Loucy (cell line): ENCODE results near the gene CRHR1.

ENCODE experiments used
- H2AFZ ChIP-seq: fragments of 200-600 bp; sonication (generic); 2 replicates; pipeline ENCODE4 v1.6.0; 2016; ENCODE audit warnings: antibody characterized with exemption, mild to moderate bottlenecking, low read length, moderate library complexity
- H3F3A ChIP-seq: fragments of 200-600 bp; 2 replicates; pipeline ENCODE4 v1.6.0; 2016; ENCODE audit warnings: antibody characterized with exemption, low read depth, mild to moderate bottlenecking
- H3K27me3 ChIP-seq: fragments of 200-600 bp; sonication (generic); 2 replicates; pipeline ENCODE4 v1.6.1; 2014; ENCODE audit warnings: low read length, mild to moderate bottlenecking; ENCODE audit not compliant: insufficient read depth, poor library complexity, severe bottlenecking
- H3K36me3 ChIP-seq: fragments of 200-600 bp; sonication (generic); 2 replicates; pipeline ENCODE4 v1.6.1; 2016; ENCODE audit warnings: low read length; ENCODE audit not compliant: insufficient read depth
- H3K4me1 ChIP-seq: fragments of 200-600 bp; sonication (generic); 2 replicates; pipeline ENCODE4 v1.5.1; 2014; ENCODE audit warnings: low read length, mild to moderate bottlenecking; ENCODE audit not compliant: insufficient read depth, poor library complexity, severe bottlenecking
- H3K4me2 ChIP-seq: fragments of 200-600 bp; sonication (generic); 2 replicates; pipeline ENCODE4 v1.6.0; 2014; ENCODE audit warnings: antibody characterized with exemption, low read length, low read depth, mild to moderate bottlenecking; ENCODE audit not compliant: poor library complexity, severe bottlenecking
- H3K4me3 ChIP-seq: fragments of 200-600 bp; sonication (generic); 2 replicates; pipeline ENCODE4 v1.5.1; 2014; ENCODE audit warnings: low read length, mild to moderate bottlenecking, mixed read lengths; ENCODE audit not compliant: poor library complexity, severe bottlenecking
- H3K79me2 ChIP-seq: fragments of 200-600 bp; sonication (generic); 2 replicates; pipeline ENCODE4 v1.6.1; 2014; ENCODE audit warnings: low read length; ENCODE audit not compliant: insufficient read depth
- H3K9ac ChIP-seq: fragments of 200-600 bp; sonication (generic); 2 replicates; pipeline ENCODE4 v1.6.0; 2014; ENCODE audit warnings: mild to moderate bottlenecking, low read depth, low read length, moderate library complexity; ENCODE audit not compliant: poor library complexity, severe bottlenecking
- H3K9me2 ChIP-seq: fragments of 200-600 bp; sonication (generic); replicated peaks from 2 replicates; pipeline ENCODE4 v1.6.1; 2016; ENCODE audit warnings: low read depth, low read length, mixed read lengths
- H3K9me3 ChIP-seq: fragments of 200-600 bp; sonication (generic); 2 replicates; pipeline ENCODE4 v1.6.1; 2014; ENCODE audit warnings: mild to moderate bottlenecking, antibody characterized with exemption, low read length, low read depth; ENCODE audit not compliant: insufficient read depth
- H4K20me1 ChIP-seq: fragments of 200-600 bp; sonication (generic); 2 replicates; pipeline ENCODE4 v1.6.0; 2014; ENCODE audit warnings: antibody characterized with exemption, low read length, mild to moderate bottlenecking; ENCODE audit not compliant: insufficient read depth, poor library complexity, severe bottlenecking
- CTCF ChIP-seq: fragments of 200-600 bp; sonication (generic); conservative IDR thresholded peaks from 2 replicates; pipeline ENCODE4 v1.5.1; 2014; ENCODE audit warnings: mild to moderate bottlenecking, antibody characterized with exemption, low read length
- EZH2phosphoT487 ChIP-seq: fragments of 200-600 bp; IDR thresholded peaks from 2 replicates; pipeline ENCODE4 v1.6.1; 2018; ENCODE audit warnings: antibody characterized with exemption, mild to moderate bottlenecking, moderate library complexity, borderline replicate concordance

CRHR1 gene

GRCh38 chr17:45755050-45755449, 29.1 kb upstream of the CRHR1 start:
- no peaks in the 10 kb centered on the region for H3K9me2 ChIP-seq
- no peaks in the 10 kb centered on the region for H4K20me1 ChIP-seq
- H3K36me3 ChIP-seq, result no peaks in the 10 kb centered on the region
- no peak overlapping the region for H2AFZ ChIP-seq
- H3F3A ChIP-seq, result no peaks in the 10 kb centered on the region
- no peaks in the 10 kb centered on the region for H3K79me2 ChIP-seq
- no peak overlapping the region for H3K4me2 ChIP-seq
- H3K4me1 ChIP-seq, result no peaks in the 10 kb centered on the region
- no peak overlapping the region for H3K9ac ChIP-seq
- H3K27me3 ChIP-seq, result no peaks in the 10 kb centered on the region
- no peak overlapping the region for H3K4me3 ChIP-seq
- H3K9me3 ChIP-seq, result no peaks in the 10 kb centered on the region
- no peak for TF ChIP-seq EZH2phosphoT487
- no peak for TF ChIP-seq CTCF

GRCh38 chr17:45756266-45756991, 27.7 kb upstream of the CRHR1 start:
- no peak overlapping the region for H3K9ac ChIP-seq
- no peaks in the 10 kb centered on the region for H3K27me3 ChIP-seq
- no peak overlapping the region for H2AFZ ChIP-seq
- no peaks in the 10 kb centered on the region for H3K9me2 ChIP-seq
- H3K79me2 ChIP-seq, result no peaks in the 10 kb centered on the region
- no peaks in the 10 kb centered on the region for H4K20me1 ChIP-seq
- no peaks in the 10 kb centered on the region for H3K4me1 ChIP-seq
- H3K4me3 ChIP-seq, result no peak overlapping the region
- H3K9me3 ChIP-seq, result no peaks in the 10 kb centered on the region
- TF ChIP-seq CTCF (no peak), EZH2phosphoT487 (no peak)
- H3K4me2 ChIP-seq, result no peak overlapping the region
- H3K36me3 ChIP-seq, result no peaks in the 10 kb centered on the region
- H3F3A ChIP-seq, result no peaks in the 10 kb centered on the region

GRCh38 chr17:45757431-45758218, 26.5 kb upstream of the CRHR1 start:
- H3F3A ChIP-seq, result no peaks in the 10 kb centered on the region
- H3K4me2 ChIP-seq, result no peak overlapping the region
- no peaks in the 10 kb centered on the region for H3K36me3 ChIP-seq
- no peaks in the 10 kb centered on the region for H4K20me1 ChIP-seq
- H3K79me2 ChIP-seq, result no peaks in the 10 kb centered on the region
- H3K9ac ChIP-seq, result no peak overlapping the region
- no peaks in the 10 kb centered on the region for H3K27me3 ChIP-seq
- H3K4me3 ChIP-seq, result no peak overlapping the region
- no peaks in the 10 kb centered on the region for H3K9me3 ChIP-seq
- no peaks in the 10 kb centered on the region for H3K4me1 ChIP-seq
- H2AFZ ChIP-seq, result no peak overlapping the region
- no peak for TF ChIP-seq EZH2phosphoT487
- no peak for TF ChIP-seq CTCF
- no peaks in the 10 kb centered on the region for H3K9me2 ChIP-seq
